ENCODE data around the gene APBB2.

Gene APBB2

DNA sequence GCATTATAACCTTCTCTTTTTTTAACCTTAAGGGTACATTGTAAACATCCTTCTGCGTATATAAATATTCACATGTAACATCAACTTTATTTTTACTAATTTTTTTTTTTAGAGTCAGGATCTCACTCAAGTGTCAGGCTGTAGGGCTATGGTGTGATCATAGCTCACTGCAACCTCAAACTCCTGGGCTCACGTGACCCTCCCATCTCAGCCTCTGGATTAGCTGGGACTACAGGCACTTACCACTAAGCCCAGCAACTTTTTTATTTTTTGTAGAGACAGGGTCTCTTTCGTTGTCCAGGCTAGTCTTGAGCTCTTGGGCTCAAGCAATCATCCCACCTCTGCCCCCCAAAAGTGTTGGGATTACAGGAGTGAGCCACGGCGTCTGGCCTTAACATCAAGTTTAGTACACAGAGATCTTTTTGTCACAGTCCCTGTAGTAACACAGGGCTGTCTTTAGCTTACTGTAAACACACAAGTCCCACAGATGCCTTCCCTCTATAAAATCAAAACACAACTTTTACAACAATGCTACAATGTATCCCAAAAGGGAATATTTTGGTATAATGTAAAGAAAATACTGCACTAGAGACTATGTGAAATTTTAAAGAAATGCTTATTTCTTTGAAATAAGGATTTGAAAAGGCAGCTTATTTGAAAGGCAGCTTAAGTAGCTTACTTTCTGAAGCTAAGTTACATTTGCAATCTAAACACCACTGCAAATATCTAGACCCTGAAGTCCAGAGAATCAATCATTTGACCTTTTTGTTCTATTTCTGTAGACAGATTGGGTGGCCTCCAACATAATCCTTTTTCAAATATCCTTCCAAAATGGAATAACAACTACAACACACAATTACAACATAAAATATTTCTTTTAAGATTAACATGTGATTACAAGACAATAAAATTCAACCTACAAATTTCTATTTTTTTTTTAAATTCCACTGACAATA lies 116.0 kb downstream of the APBB2 start:
- no peak for DNase-seq (ENCODE audit: low spot score)

- no peak for DNase-seq (ENCODE audit: low spot score)
These were observed 118.4 kb downstream of the APBB2 start for GRCh38 chr4:41095973-41096372.

GRCh38 chr4:41095192-41095872 lies 119.0 kb downstream of the APBB2 start:
- no peak for DNase-seq (ENCODE audit: low spot score)

DNA sequence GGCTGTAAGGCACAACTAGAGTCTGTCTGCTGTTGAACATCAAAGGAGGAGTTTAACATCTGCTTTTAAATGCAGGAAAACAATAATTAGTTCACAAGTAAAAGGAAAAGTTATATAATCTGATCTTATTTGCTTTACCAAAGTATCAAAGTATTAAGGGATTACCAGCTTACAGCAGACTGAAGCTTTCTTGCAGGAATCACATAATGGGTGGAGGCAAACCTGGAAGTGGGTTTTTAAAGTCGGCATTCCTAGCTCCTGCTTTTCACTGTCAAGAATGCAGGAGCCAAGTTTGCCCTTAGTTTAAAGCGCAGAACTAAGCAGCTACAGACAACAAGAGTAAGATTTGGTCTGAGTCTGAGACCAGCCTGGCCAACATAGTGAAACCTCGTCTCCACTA lies 122.2 kb downstream of the APBB2 start:
- DNase-seq (ENCODE audit: low spot score): no peak

GRCh38 chr4:41081847-41082246 lies 132.5 kb downstream of the APBB2 start:
- DNase-seq (ENCODE audit: low spot score): no peak

DNA sequence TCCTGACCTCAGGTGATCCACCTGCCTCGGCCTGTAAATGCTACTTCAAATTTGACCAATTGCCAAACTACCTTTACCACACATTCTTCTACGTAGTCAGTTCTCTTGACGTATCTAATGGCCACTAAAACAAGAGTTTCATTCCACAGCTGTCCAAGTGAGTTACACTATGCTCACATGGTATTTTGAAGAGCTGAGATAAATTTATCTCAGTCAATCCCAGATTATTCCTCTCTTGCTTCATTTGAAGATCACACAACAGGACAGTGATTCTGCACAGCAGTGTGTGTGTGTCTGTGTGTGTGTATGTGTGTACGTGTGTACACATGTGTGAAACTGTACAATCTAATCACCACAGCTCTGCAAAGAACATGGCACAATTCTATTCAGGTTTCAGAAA lies 133.4 kb downstream of the APBB2 start:
- no peak for DNase-seq (ENCODE audit: low spot score)

DNA sequence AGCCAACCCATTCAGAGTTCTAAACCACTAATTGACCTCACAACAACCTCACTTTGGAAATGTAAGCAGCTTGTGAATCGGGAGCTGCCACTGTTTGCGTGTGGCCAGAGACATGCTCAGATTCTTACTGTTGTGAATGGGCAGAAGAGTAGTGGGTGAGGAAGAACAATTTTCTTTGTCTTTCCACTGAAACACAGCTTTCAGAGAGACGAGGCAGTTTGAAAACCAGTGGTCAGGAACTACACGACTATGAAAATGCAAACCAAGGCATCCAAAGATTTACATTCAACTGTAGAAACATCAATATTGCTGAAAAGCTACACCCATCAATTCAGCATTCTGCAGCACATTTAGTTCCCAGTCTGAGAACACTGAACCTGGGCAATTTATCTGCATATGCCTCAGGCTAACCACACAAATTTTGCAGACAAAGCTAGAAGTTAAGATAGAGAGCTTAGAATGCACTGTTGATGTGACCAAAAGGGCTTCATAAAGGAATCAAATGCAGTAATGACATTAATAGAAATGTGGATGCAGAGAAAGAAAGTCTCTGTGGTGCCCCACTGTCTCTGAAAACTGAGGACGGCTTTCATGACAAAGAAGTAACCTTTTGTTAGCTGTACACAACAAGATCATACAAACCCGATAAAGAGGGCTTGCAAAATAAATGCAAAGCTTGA lies 134.3 kb downstream of the APBB2 start:
- peak; percentile 68 for DNase-seq (ENCODE audit: low spot score)

DNA sequence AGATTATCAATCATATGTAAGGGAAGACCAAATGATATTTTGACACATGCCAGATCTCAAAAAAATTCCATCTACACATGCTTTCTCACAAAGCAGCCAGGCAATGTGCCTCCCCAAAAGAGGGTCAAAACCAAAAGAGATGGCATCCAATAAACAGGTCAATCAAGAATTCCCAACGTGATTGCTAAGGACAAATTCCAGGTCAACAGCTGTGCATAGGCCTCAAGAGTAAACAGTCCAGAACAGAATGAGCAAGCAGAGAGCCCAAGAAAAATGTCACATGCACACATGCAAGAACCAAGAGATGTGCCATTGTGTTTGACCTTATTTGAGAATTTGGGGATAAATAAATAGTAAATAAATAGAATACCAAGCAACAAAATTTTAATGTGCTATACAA lies 136.7 kb downstream of the APBB2 start:
- DNase-seq (ENCODE audit: low spot score): no peak

DNA sequence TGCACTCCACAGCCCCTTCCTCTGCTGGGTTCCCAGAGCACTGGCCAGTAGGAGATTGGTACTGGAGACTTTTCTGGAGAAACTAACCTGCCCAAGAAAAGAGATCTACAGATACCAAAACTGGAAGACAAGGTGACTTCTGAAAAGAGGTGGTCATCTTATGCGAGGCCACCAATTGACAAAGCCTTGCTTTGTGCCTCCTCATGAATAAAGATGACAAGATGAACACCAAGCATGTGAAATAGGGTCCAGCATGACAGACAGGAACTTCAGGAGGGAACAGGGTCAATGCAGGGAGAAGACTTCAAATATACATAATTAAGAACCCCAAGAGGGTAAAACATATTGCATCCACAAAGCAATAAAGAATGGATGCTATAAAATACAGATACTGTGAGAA lies 137.9 kb downstream of the APBB2 start:
- DNase-seq (ENCODE audit: low spot score): no peak

DNA sequence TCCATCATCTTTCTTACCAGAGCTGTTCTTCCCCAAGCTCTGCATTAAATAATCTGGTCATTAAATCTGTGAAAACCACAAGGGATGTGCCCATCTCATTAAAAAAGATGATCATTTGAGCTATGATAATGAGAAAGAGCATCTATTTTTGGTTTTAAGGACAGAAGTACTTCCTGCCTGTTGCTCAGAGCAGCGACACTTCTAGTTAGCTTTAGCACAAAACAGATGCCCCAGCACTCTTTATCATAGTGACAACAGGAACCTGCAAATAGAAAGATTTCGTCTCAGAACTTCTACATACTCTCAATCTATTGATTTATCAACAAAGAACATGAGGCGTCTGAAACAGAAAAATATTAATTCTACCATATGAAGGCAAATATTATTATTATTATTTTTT lies 140.1 kb downstream of the APBB2 start:
- no peak for DNase-seq (ENCODE audit: low spot score)

GRCh38 chr4:41072021-41072777 lies 142.1 kb downstream of the APBB2 start:
- no peak for DNase-seq (ENCODE audit: low spot score)

GRCh38 chr4:41070516-41071281 lies 143.6 kb downstream of the APBB2 start:
- no peak for DNase-seq (ENCODE audit: low spot score)

- DNase-seq (ENCODE audit: low spot score): no peak
These were observed 144.5 kb downstream of the APBB2 start for GRCh38 chr4:41069838-41070237.

GRCh38 chr4:41069257-41069656 lies 145.1 kb downstream of the APBB2 start:
- DNase-seq (ENCODE audit: low spot score): no peak

GRCh38 chr4:41067369-41067768 lies 147.0 kb downstream of the APBB2 start:
- no peak for DNase-seq (ENCODE audit: low spot score)

GRCh38 chr4:41066049-41066448 lies 148.3 kb downstream of the APBB2 start:
- DNase-seq (ENCODE audit: low spot score): no peak

- no peak for DNase-seq (ENCODE audit: low spot score)
These were observed 148.8 kb downstream of the APBB2 start for GRCh38 chr4:41065434-41066006.

DNA sequence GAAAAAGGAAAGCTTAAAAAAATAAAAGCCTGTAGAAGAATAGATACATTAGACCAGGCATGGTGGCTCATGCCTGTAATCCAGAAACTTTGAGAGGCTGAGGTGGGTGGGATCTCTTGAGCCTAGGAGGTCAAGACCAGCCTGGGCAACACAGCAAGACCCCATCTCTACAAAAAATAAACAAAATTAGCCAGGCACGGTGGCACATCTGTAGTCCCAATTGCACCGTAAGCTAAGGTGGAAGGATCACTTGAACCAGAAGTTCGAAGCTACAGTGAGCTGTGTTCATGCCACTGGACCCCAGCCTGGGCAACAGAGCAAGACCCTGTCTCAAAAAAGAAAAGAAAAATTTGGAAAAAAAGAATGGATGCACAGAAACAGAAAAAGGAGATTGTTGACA lies 149.4 kb downstream of the APBB2 start:
- no peak for DNase-seq (ENCODE audit: low spot score)

- no peak for DNase-seq (ENCODE audit: low spot score)
These were observed 152.7 kb downstream of the APBB2 start for GRCh38 chr4:41061482-41062185.

Data from putamen (tissue), 1 donor.